ENCODE data around the gene IQGAP2.

IQGAP2 gene

DNA sequence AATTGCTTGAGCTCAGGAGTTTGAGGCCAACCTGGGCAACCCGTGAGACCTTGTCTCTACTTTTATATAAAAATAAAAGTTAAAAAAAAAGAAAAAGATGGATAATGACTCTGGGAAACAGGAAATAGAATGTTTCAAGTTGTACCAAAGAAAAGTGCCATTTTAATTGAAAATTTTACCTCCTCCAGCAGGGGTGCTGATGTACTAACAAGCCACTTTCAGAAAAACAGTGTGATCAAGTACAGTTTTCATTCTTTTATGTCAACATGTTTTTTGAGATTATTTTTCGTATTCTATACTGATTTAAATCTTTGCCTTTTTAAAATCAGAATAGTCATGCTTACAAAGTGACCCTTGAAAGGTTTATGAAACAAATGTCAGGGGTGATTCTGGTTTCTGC lies 343.6 kb downstream of the IQGAP2 start:
- DNase-seq (ENCODE audit: low read depth, low spot score) = no peak

DNA sequence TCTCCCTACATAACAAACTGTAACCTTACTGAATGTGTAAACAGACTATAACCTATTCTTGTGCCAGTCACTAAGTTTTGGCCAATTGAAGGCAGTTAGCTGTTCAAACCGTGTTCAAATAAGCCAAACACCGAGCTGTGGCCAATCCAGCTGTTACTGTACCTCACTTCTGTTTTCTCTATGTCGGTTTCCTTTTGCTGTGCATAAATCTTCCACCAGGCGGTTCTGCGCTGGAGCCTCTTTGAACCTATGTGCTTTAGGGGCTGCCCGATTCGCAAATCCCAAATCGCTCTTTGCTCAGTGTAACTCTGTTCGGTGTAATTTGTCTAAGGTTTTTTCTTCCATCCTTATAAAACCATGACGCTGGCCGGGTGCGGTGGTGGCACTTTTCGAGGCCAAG lies 344.6 kb downstream of the IQGAP2 start:
- DNase-seq (ENCODE audit: low read depth, low spot score) = no peak

DNA sequence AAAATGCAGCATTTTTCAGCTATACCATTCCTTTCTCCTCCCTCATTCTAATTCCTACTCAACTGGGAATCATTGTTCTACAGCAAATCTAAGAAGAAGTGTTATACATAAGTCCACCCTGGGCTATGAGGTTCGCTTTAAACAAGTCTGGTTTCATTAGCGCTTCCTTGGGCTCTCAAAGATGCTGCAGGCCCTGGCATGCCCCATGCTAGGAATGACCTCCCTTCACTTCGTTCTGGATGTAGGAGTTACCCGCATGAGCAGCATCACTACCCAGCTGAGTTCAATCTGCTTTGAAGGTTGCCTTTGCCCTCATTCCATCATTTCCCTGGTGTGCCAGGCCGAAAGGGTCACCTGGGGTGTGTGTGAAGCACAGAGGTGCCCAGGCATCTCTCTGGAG lies 348.2 kb downstream of the IQGAP2 start:
- DNase-seq (ENCODE audit: low read depth, low spot score) = no peak

DNA sequence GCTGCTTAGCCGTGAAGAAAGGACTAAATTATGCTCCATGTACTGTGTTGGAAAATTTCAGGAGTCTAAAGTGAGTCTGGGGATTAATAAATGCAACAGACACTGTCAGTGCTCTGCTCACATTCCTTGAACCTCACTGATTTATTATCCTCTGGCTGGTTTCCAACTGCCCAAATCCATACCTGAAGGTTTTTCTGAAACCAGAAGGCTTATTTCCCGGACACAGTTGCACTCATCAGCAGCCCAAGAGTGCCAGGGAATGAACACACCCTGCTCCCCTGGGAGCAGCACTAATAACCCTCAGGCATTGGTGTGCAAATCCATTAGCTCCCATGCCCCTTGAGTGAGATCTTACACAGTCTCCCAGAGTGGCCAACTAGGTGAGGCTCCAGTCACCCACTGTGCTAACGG lies 351.6 kb downstream of the IQGAP2 start:
- DNase-seq (ENCODE audit: low read depth, low spot score) = no peak

DNA sequence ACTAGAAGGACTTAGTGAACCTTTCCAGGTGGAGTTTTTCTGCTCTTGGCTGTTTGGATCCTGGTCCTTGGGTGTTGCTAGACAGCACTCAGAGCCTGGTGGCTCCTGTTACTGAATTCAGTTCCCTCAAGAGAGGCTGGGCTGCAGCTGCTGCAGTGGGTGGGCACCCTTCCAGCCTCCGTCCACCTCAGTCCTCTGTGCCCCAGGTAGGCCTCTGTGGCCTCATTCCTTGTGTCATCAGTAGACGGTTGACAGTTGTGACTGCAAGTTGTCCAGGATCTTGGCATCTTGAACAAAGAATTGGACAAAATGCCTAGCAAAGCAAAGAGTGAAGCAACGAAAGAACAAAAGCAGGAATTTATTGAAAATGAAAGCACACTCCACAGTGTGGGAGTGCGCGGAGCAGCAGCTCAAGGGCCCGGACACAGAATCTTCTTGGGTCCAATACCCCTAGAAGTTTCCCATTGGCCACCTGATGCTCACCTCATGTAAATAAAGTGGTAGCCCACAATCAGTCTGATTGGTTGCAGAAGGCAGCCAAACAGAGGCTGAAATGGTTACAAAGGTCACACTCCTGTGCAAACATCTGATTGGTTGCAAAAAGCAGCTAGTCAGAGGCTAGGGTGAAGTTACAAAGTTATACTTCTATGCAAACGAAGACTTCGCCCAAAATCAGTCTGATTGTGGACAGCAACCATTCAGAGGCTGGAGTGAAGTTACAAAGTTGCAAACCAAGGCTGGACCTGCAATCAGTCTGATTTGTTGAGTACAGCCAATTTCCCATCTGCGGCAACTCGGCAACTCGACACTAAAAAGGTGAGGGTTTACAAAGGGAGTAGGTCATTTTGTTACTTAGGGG lies 352.9 kb downstream of the IQGAP2 start:
- DNase-seq (ENCODE audit: low read depth, low spot score) = no peak

DNA sequence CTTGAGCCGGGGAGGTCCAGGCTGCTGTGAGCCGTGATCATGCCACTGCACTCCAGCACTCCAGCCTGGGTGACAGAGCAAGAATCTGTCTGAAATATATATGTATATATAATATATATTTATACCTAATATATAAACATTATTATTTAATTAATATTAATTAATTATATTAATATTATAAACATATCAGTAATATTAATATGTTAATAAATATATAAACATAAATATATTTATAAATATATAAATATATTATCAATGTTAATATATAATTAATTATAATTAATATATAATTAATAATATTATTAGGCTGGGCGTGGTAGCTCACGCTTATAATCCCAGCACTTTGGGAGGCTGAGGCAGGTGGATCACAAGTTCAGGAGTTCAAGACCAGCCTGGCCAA lies 354.0 kb downstream of the IQGAP2 start:
- DNase-seq (ENCODE audit: low read depth, low spot score) = no peak

Measured in astrocyte of the hippocampus (primary cell).